GM12801 (cell line): ENCODE data around the gene GRIP2.

ENCODE experiments used
- TF ChIP-seq, protein P1 (sequence below): IDR thresholded peaks from one replicate; pipeline ENCODE4 v1.5.1; 2011; ENCODE audit warnings: control low read depth; ENCODE audit not compliant: insufficient read length; ENCODE audit errors: extremely low read depth

Gene GRIP2

GRCh38 chr3:14522129-14522691 is 17.9 kb downstream of the GRIP2 start:
- TF ChIP-seq, protein P1, sequence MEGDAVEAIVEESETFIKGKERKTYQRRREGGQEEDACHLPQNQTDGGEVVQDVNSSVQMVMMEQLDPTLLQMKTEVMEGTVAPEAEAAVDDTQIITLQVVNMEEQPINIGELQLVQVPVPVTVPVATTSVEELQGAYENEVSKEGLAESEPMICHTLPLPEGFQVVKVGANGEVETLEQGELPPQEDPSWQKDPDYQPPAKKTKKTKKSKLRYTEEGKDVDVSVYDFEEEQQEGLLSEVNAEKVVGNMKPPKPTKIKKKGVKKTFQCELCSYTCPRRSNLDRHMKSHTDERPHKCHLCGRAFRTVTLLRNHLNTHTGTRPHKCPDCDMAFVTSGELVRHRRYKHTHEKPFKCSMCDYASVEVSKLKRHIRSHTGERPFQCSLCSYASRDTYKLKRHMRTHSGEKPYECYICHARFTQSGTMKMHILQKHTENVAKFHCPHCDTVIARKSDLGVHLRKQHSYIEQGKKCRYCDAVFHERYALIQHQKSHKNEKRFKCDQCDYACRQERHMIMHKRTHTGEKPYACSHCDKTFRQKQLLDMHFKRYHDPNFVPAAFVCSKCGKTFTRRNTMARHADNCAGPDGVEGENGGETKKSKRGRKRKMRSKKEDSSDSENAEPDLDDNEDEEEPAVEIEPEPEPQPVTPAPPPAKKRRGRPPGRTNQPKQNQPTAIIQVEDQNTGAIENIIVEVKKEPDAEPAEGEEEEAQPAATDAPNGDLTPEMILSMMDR, result no peak

DNA sequence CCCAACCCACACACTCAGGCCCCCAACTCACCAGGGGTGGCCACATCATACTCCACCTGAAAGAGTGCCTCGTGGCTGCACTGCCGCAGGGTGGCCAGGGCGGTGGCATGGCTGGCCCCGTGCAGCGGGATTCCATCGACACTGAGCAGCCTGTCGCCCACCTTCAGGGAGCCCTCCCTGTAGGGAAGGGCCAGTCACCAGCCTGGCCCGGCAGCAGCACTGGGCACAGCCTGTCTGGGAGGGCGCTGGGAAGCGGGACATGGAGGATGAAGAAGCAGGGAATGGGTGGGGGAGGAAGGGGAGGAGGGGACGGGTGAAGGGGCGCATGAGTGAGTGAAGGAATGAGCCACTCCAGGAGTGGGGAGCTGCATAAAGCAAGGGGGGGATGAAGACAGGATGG is 18.5 kb downstream of the GRIP2 start:
- TF ChIP-seq, protein P1, result no peak

DNA sequence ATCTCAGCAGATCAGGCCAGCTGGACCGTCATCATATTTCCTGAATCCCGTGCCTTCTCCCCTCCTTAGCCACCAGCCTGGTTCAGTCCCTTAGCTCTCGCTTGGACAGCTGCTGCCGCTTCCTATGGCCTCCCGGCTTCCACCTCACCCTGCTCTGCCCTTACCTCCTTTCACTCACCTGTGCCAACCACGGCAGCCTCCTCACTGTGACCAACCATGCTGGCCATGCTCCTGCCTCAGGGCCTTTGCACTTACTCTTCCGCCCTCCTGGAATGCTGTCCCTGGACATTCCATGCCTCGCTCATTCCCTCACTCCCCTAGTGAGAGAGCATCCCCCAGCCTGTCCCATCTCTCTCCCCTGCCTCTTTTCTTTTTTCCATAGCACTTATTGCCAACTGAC is 19.2 kb downstream of the GRIP2 start:
- TF ChIP-seq, protein P1, result no peak

GRCh38 chr3:14520149-14520548 is 20.0 kb downstream of the GRIP2 start:
- TF ChIP-seq, protein P1, result no peak

- TF ChIP-seq, protein P1, result no peak
These were observed 20.7 kb downstream of the GRIP2 start for GRCh38 chr3:14519406-14519805.

DNA sequence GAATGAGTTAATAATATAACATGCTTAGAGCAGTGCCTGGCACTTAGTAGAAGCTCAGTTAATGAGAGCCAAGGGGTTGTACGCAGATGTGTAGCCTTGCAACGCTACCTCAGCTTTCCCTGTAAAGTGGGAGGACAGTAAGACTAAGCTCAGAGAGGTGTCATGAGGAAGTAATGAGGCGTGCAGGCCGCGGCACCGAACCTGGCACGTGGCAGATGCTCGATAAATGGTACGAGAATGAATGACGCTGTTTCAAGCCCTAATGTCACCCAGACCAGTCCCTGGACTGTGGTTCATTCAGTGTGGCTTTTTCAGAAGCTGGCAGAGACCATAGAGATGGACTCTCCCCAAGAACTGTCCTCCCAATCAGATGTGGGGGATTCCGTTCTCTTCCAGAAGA is 21.2 kb downstream of the GRIP2 start:
- TF ChIP-seq, protein P1, result no peak

DNA sequence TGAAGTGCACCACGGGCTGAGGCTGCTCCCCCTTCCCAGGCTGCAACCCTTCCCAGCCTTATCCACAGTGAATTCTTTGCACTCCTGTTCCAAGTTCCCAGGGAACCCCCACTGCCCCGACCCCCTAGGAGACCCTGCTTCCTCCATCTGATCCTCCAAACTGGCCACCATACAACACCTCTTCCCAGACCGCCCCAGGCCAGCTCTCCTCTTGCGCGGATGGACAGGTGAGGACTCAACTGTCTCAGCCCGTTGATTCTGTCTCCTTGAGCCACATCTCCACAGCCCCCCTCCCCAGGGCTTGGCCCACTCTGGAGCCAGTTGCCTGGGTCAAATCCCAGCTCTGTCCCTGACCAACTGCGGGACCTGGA is 21.7 kb downstream of the GRIP2 start:
- TF ChIP-seq, protein P1, result no peak
